Left hindlimb (tissue), 1 donor: ENCODE measurements around the gene TMEM9B.
"Not testable (repeated sequence)": the region's sequence is repeated elsewhere in the genome, so short reads cannot be mapped to it uniquely, and the experiment has no call there.

Experiments used
- DNase-seq: peaks from one replicate; pipeline ENCODE4 v3.0.0-alpha.2; 2018

Gene TMEM9B

GRCh38 chr11:8964324-8965320 lies at the start of gene TMEM9B:
Gene TMEM9B (minus strand): TSS chr11:8964442. CDS start chr11:8964313, 129 bp downstream.
- peak; percentile 92 for DNase-seq

GRCh38 chr11:9013373-9013772 lies 49.1 kb upstream of the TMEM9B start:
- DNase-seq = no peak

GRCh38 chr11:9009538-9009937 lies 45.3 kb upstream of the TMEM9B start:
- DNase-seq = not testable (repeated sequence)

- no peak for DNase-seq
These were observed 44.4 kb upstream of the TMEM9B start for GRCh38 chr11:9008661-9009060.

GRCh38 chr11:9008011-9008550 lies 43.8 kb upstream of the TMEM9B start:
- DNase-seq = no peak

GRCh38 chr11:9005087-9005486 lies 40.8 kb upstream of the TMEM9B start:
- no peak for DNase-seq

GRCh38 chr11:9004183-9004926 lies 40.1 kb upstream of the TMEM9B start:
- DNase-seq = no peak

GRCh38 chr11:9003573-9004182 lies 39.4 kb upstream of the TMEM9B start, which contains the start of gene NRIP3:
Gene NRIP3 (minus strand): TSS chr11:9004001. CDS start chr11:9003935, 66 bp downstream.
- DNase-seq = peak; percentile 69

GRCh38 chr11:9002920-9003572 lies 38.8 kb upstream of the TMEM9B start:
- no peak for DNase-seq

GRCh38 chr11:9001736-9002135 lies 37.5 kb upstream of the TMEM9B start:
- no peak for DNase-seq

- DNase-seq = no peak
These were observed 33.8 kb upstream of the TMEM9B start for GRCh38 chr11:8998017-8998416.

GRCh38 chr11:8997451-8997850 lies 33.2 kb upstream of the TMEM9B start:
- DNase-seq = no peak

GRCh38 chr11:8989453-8989852 lies 25.2 kb upstream of the TMEM9B start:
- no peak for DNase-seq

GRCh38 chr11:8988329-8989234 lies 24.3 kb upstream of the TMEM9B start:
- no peak for DNase-seq

- no peak for DNase-seq
These were observed 23.2 kb upstream of the TMEM9B start for GRCh38 chr11:8987446-8987845.

GRCh38 chr11:8986772-8987171 lies 22.5 kb upstream of the TMEM9B start:
- not testable (repeated sequence) for DNase-seq

GRCh38 chr11:8985462-8985861 lies 21.2 kb upstream of the TMEM9B start:
- no peak for DNase-seq

GRCh38 chr11:8983552-8983951 lies 19.3 kb upstream of the TMEM9B start:
- no peak for DNase-seq

- DNase-seq = no peak
These were observed 16.2 kb upstream of the TMEM9B start for GRCh38 chr11:8980485-8980884.

GRCh38 chr11:8979365-8979764 lies 15.1 kb upstream of the TMEM9B start:
- DNase-seq = not testable (repeated sequence)

GRCh38 chr11:8973121-8973520 lies 8.9 kb upstream of the TMEM9B start:
- DNase-seq = no peak
